Measurements from ENCODE around the gene OCA2.

DNA sequence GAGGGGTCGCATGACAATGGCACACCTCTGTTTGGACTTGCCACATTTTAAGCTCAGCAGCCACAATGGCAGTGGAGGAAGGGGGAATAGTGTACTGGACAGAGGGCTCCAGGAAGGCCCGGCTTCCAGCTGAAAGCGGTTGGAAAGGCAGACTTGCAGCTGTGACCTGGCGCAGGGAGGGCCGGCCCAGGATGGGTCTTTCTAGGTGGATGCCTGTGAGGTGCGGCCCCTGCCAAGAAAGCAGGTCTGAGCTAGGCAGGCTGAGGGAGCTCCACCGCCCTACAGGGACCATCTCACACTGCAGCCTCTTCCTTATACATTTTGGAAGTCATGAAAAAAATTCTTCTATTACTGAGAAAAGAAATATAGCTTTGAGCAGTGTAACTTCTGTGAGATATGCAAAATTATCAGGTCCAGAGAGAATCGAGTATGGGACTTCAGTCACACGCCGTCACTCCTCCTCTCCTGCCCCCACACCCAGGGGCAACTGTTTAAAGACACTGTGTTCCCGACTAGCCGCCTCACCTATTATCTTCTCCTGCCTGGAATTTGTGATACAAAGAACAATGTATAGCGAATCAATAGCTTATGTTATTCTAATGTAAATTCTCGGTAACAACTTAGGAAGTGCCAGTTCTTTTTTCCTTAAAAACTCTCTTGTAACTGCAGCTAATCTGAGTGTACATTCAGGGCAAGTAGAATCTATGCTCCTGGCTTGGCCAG, 331.0 kb downstream of the OCA2 start:
- TF ChIP-seq, protein P1, sequence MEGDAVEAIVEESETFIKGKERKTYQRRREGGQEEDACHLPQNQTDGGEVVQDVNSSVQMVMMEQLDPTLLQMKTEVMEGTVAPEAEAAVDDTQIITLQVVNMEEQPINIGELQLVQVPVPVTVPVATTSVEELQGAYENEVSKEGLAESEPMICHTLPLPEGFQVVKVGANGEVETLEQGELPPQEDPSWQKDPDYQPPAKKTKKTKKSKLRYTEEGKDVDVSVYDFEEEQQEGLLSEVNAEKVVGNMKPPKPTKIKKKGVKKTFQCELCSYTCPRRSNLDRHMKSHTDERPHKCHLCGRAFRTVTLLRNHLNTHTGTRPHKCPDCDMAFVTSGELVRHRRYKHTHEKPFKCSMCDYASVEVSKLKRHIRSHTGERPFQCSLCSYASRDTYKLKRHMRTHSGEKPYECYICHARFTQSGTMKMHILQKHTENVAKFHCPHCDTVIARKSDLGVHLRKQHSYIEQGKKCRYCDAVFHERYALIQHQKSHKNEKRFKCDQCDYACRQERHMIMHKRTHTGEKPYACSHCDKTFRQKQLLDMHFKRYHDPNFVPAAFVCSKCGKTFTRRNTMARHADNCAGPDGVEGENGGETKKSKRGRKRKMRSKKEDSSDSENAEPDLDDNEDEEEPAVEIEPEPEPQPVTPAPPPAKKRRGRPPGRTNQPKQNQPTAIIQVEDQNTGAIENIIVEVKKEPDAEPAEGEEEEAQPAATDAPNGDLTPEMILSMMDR (conservative IDR thresholded peaks at IDR 0.05; ENCODE audit: low read depth, low read length): no peak
- TF ChIP-seq POLR2A (IDR thresholded peaks at IDR 0.05; ENCODE audit: low read depth, low read length): no peak
- TF ChIP-seq FOS (IDR thresholded peaks at IDR 0.05; ENCODE audit: low read depth, low read length): no peak

Measured in IMR-90 (cell line).